ENCODE data around the gene KLC1. TPM values are rescaled to one million over a fixed set of nuclear protein-coding genes. Genes with fewer than 3 reads are reported as not detected.

The KLC1 gene
- total and polyA plus RNA-seq, 10 of the 15 experiments (the other 5 are each of a cell fraction or from before 2014, with no cell fraction given) = 5.5 to 137 (median 76.1) TPM

- TF ChIP-seq EGR1 (IDR thresholded peaks at IDR 0.05; ENCODE audit: borderline replicate concordance in 1 of 2, low read depth in 2 of 2, low read length in 2 of 2) (no peak), SUPT20H (IDR thresholded peaks at IDR 0.05; ENCODE audit: borderline replicate concordance, control insufficient read depth, low read depth, low read length) (no peak), ZNF217 (IDR thresholded peaks at IDR 0.05) (no peak), PAX8 (IDR thresholded peaks at IDR 0.05) (no peak), CBFB (IDR thresholded peaks at IDR 0.05; ENCODE audit: low read depth) (no peak), DPF2 (IDR thresholded peaks at IDR 0.05) (no peak), CREB1 (IDR thresholded peaks at IDR 0.05; ENCODE audit: low read depth) (no peak), TAF1 (IDR thresholded peaks at IDR 0.05; ENCODE audit: borderline replicate concordance, low read depth, low read length) (no peak)
- TF ChIP-seq, protein P1, sequence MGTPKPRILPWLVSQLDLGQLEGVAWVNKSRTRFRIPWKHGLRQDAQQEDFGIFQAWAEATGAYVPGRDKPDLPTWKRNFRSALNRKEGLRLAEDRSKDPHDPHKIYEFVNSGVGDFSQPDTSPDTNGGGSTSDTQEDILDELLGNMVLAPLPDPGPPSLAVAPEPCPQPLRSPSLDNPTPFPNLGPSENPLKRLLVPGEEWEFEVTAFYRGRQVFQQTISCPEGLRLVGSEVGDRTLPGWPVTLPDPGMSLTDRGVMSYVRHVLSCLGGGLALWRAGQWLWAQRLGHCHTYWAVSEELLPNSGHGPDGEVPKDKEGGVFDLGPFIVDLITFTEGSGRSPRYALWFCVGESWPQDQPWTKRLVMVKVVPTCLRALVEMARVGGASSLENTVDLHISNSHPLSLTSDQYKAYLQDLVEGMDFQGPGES (IDR thresholded peaks at IDR 0.05) = no peak
- TF ChIP-seq, protein P2, sequence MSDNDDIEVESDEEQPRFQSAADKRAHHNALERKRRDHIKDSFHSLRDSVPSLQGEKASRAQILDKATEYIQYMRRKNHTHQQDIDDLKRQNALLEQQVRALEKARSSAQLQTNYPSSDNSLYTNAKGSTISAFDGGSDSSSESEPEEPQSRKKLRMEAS (IDR thresholded peaks at IDR 0.05; ENCODE audit: low read depth, low read length) = no peak
Measured at GRCh38 chr14:103738701-103739451, 109.9 kb downstream of the KLC1 start (continued).

- CTCF ChIA-PET = no interaction called here
- Histone ChIP-seq H3K27me3 (replicated peaks in 1 of 2; ENCODE audit: control insufficient read depth in 2 of 2, insufficient read depth in 2 of 2, low read length in 1 of 2) (no peaks in the 10 kb centered on the region), H3K4me2 (ENCODE audit: control insufficient read depth, insufficient read depth) (no peak overlapping the region), H3K4me1 (ENCODE audit: control insufficient read depth, insufficient read depth, low read length) (no peaks in the 10 kb centered on the region), H3K27ac (ENCODE audit: control insufficient read depth, insufficient read depth) (no peak overlapping the region), H4K20me1 (ENCODE audit: control insufficient read depth, insufficient read depth) (no peaks in the 10 kb centered on the region), H3K9me3 (replicated peaks; ENCODE audit: control insufficient read depth, insufficient read depth, low read length) (no peaks in the 10 kb centered on the region), H3K36me3 (ENCODE audit: control insufficient read depth in 2 of 2, insufficient read depth in 2 of 2, low read length in 1 of 2) (no peaks in the 10 kb centered on the region; a peak in 2 of 4 replicates), H3K79me2 (ENCODE audit: control insufficient read depth, insufficient read depth, low read length) (no peaks in the 10 kb centered on the region), H2AFZ (ENCODE audit: control insufficient read depth, low read depth, low read length) (no peak overlapping the region), H3K9ac (ENCODE audit: control insufficient read depth, insufficient read depth, low read length) (no peak overlapping the region), H3K4me3 (no peak overlapping the region)
- intact Hi-C loops (cut with micrococcal nuclease; ENCODE audit: unreplicated experiment) (no loop called here), in situ Hi-C loops (cut with MboI) (no loop called here)
- FAIRE-seq (no peak), ATAC-seq (no peak), DNase-seq (ENCODE audit: low read depth, low spot score) (no peak)
- SMC1A ChIA-PET (ENCODE audit: uncharacterized antibody, unreplicated experiment) = interaction anchor here (1.1 kb wide), 1 partner anchor 66 kb away, joined by 3 read pairs; no protein-coding TSS in a partner anchor
- POLR2A ChIA-PET = no interaction called here
- no peak for TF ChIP-seq BHLHE40 (IDR thresholded peaks at IDR 0.05; ENCODE audit: borderline replicate concordance in 1 of 2, low read depth in 2 of 2, low read length in 1 of 2)
- no peak for TF ChIP-seq TARDBP (IDR thresholded peaks at IDR 0.05; ENCODE audit: borderline replicate concordance)
- TF ChIP-seq ZNF217 (IDR thresholded peaks at IDR 0.05) = no peak
- no peak for TF ChIP-seq CBFB (IDR thresholded peaks at IDR 0.05; ENCODE audit: low read depth)
- no peak for TF ChIP-seq JUND (IDR thresholded peaks at IDR 0.05; ENCODE audit: low read depth, low read length)
- TF ChIP-seq, protein P3, sequence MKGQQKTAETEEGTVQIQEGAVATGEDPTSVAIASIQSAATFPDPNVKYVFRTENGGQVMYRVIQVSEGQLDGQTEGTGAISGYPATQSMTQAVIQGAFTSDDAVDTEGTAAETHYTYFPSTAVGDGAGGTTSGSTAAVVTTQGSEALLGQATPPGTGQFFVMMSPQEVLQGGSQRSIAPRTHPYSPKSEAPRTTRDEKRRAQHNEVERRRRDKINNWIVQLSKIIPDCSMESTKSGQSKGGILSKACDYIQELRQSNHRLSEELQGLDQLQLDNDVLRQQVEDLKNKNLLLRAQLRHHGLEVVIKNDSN (IDR thresholded peaks at IDR 0.05; ENCODE audit: borderline replicate concordance, extremely low read length, insufficient read depth, low read depth, low read length) = no peak
- no peak for TF ChIP-seq EGR1 (IDR thresholded peaks at IDR 0.05; ENCODE audit: borderline replicate concordance in 1 of 2, low read depth in 2 of 2, low read length in 2 of 2)
- TF ChIP-seq JUNB (IDR thresholded peaks at IDR 0.05) = no peak
- no peak for TF ChIP-seq RAD51 (IDR thresholded peaks at IDR 0.05)
- TF ChIP-seq, protein P4, sequence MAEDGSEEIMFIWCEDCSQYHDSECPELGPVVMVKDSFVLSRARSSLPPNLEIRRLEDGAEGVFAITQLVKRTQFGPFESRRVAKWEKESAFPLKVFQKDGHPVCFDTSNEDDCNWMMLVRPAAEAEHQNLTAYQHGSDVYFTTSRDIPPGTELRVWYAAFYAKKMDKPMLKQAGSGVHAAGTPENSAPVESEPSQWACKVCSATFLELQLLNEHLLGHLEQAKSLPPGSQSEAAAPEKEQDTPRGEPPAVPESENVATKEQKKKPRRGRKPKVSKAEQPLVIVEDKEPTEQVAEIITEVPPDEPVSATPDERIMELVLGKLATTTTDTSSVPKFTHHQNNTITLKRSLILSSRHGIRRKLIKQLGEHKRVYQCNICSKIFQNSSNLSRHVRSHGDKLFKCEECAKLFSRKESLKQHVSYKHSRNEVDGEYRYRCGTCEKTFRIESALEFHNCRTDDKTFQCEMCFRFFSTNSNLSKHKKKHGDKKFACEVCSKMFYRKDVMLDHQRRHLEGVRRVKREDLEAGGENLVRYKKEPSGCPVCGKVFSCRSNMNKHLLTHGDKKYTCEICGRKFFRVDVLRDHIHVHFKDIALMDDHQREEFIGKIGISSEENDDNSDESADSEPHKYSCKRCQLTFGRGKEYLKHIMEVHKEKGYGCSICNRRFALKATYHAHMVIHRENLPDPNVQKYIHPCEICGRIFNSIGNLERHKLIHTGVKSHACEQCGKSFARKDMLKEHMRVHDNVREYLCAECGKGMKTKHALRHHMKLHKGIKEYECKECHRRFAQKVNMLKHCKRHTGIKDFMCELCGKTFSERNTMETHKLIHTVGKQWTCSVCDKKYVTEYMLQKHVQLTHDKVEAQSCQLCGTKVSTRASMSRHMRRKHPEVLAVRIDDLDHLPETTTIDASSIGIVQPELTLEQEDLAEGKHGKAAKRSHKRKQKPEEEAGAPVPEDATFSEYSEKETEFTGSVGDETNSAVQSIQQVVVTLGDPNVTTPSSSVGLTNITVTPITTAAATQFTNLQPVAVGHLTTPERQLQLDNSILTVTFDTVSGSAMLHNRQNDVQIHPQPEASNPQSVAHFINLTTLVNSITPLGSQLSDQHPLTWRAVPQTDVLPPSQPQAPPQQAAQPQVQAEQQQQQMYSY (CRISPR knock-in tag; IDR thresholded peaks at IDR 0.05) = no peak
- TF ChIP-seq YBX1 (IDR thresholded peaks at IDR 0.05) = no peak
- RAD21 ChIA-PET (ENCODE audit: unreplicated experiment) = no interaction called here
- 98% methylated on average over 6 of the region's 6 CpGs for WGBS (ENCODE audit: insufficient coverage, insufficient replicate concordance, low lambda C conversion rate, missing lambda C conversion rate)
- BruUV-seq (replicated peaks) = no TSS peak
Measured at GRCh38 chr14:103739466-103739792, 110.4 kb downstream of the KLC1 start.

Data from GM12878 (cell line).